Neural cell (in vitro differentiated cells): Measurements from ENCODE around the gene DCLK1. TPM values are rescaled to one million over a fixed set of nuclear protein-coding genes. Genes with fewer than 3 reads are reported as not detected.

Experiments used
- H2AFZ ChIP-seq: fragments of 200-600, 300-800 bp; sonication (generic), shearing (Covaris generic); 2 replicates; pipeline ENCODE4 v1.6.0; 2014; ENCODE audit warnings: low read depth, mild to moderate bottlenecking, antibody characterized with exemption, low read length, moderate library complexity
- H3F3A ChIP-seq: fragments of 200-600 bp; shearing (Covaris generic); 2 replicates; pipeline ENCODE4 v1.6.1; 2016; ENCODE audit warnings: mild to moderate bottlenecking, moderate library complexity, mixed read lengths, antibody characterized with exemption, low read length; ENCODE audit not compliant: insufficient read depth, poor library complexity, severe bottlenecking
- H3K27ac ChIP-seq: fragments of 200-600, 300-800 bp; sonication (generic), shearing (Covaris generic); 2 replicates; pipeline ENCODE4 v1.5.1; 2014; ENCODE audit warnings: mild to moderate bottlenecking, low read length, moderate library complexity
- H3K27me3 ChIP-seq: fragments of 300-800, 200-600 bp; sonication (generic), shearing (Covaris generic); 2 replicates; pipeline ENCODE4 v1.6.0; 2014; ENCODE audit warnings: mild to moderate bottlenecking, low read depth, low read length, moderate library complexity; ENCODE audit not compliant: insufficient read depth
- H3K36me3 ChIP-seq: fragments of 300-800, 200-600 bp; sonication (generic), shearing (Covaris generic); 2 replicates; pipeline ENCODE4 v1.5.1; 2014; ENCODE audit warnings: mild to moderate bottlenecking, antibody characterized with exemption, low read length, moderate library complexity; ENCODE audit not compliant: insufficient read depth
- H3K4me2 ChIP-seq: fragments of 300-800, 200-600 bp; sonication (generic), shearing (Covaris generic); 2 replicates; pipeline ENCODE4 v1.6.0; 2014; ENCODE audit warnings: mild to moderate bottlenecking, low read length
- H3K4me3 ChIP-seq: fragments of 300-800, 200-600 bp; sonication (generic), shearing (Covaris generic); 2 replicates; pipeline ENCODE4 v1.5.1; 2014; ENCODE audit warnings: mild to moderate bottlenecking, low read length, moderate library complexity
- H3K79me2 ChIP-seq: fragments of 200-600 bp; shearing (Covaris generic); replicated peaks from 2 replicates; pipeline ENCODE4 v1.6.0; 2014; ENCODE audit warnings: mild to moderate bottlenecking, low read length, moderate library complexity; ENCODE audit not compliant: insufficient read depth
- H3K9ac ChIP-seq: fragments of 300-800, 200-600 bp; sonication (generic), shearing (Covaris generic); 2 replicates; pipeline ENCODE4 v1.6.1; 2016; ENCODE audit warnings: mild to moderate bottlenecking, low read length, mixed read lengths
- H3K9me2 ChIP-seq: fragments of 200-600 bp; shearing (Covaris generic); 2 replicates; pipeline ENCODE4 v1.6.1; 2016; ENCODE audit warnings: mild to moderate bottlenecking, low read length, mixed read lengths; ENCODE audit not compliant: insufficient read depth
- H3K9me3 ChIP-seq: fragments of 200-600, 300-800 bp; sonication (generic), shearing (Covaris generic); 2 replicates; pipeline ENCODE4 v1.6.1; 2016; ENCODE audit warnings: mild to moderate bottlenecking, mixed run types, low read length, moderate library complexity, mixed read lengths
- H4K20me1 ChIP-seq: fragments of 200-600 bp; shearing (Covaris generic); 2 replicates; pipeline ENCODE4 v1.6.1; 2016; ENCODE audit warnings: mild to moderate bottlenecking, mixed run types; ENCODE audit not compliant: insufficient read depth
- CTCF ChIP-seq: fragments of 450-650 bp; IDR thresholded peaks from 2 replicates; pipeline ENCODE4 v1.5.1; 2014; ENCODE audit warnings: antibody characterized with exemption, mild to moderate bottlenecking, moderate library complexity; ENCODE audit not compliant: poor library complexity, severe bottlenecking
- EP300 ChIP-seq: fragments of 450-650 bp; conservative IDR thresholded peaks from 2 replicates; pipeline ENCODE4 v1.6.1; 2014; ENCODE audit warnings: antibody characterized with exemption, mild to moderate bottlenecking, moderate library complexity; ENCODE audit not compliant: poor library complexity, severe bottlenecking
- EZH2 ChIP-seq: fragments of 200-600, 300-800 bp; shearing (Covaris generic), sonication (generic); IDR thresholded peaks from 2 replicates; pipeline ENCODE4 v1.6.1; 2014; ENCODE audit warnings: antibody characterized with exemption, low read length, borderline replicate concordance, mild to moderate bottlenecking; ENCODE audit not compliant: insufficient read depth, poor library complexity, severe bottlenecking
- MXI1 ChIP-seq: fragments of 450-650 bp; conservative IDR thresholded peaks from 2 replicates; pipeline ENCODE4 v1.6.1; 2014; ENCODE audit warnings: antibody characterized with exemption, mild to moderate bottlenecking; ENCODE audit not compliant: poor library complexity, severe bottlenecking
- POLR2AphosphoS5 ChIP-seq: IDR thresholded peaks from 2 replicates; pipeline ENCODE4 v1.6.1; 2012
- RAD21 ChIP-seq: fragments of 450-650 bp; conservative IDR thresholded peaks from 2 replicates; pipeline ENCODE4 v1.6.1; 2014; ENCODE audit warnings: antibody characterized with exemption, mild to moderate bottlenecking, moderate library complexity
- REST ChIP-seq: IDR thresholded peaks from 2 replicates; pipeline ENCODE4 v1.6.1; 2012; ENCODE audit warnings: borderline replicate concordance
- SMC3 ChIP-seq: fragments of 450-650 bp; conservative IDR thresholded peaks from 2 replicates; pipeline ENCODE4 v1.6.1; 2014; ENCODE audit warnings: antibody characterized with exemption, mild to moderate bottlenecking, moderate library complexity; ENCODE audit not compliant: poor library complexity
- TAF1 ChIP-seq: IDR thresholded peaks from 2 replicates; pipeline ENCODE4 v1.6.1; 2012; ENCODE audit warnings: low read depth
- polyA plus RNA-seq: library from polyadenylated mRNA; depleted of rRNA; stranded (reverse); fragments of >200 nt; gene quantifications from 2 replicates; pipeline ENCODE4 v1.2.3, GENCODE V29; 2014

DCLK1 gene
- polyA plus RNA-seq, 1 donor from 2014 or later, result 124 TPM

DNA sequence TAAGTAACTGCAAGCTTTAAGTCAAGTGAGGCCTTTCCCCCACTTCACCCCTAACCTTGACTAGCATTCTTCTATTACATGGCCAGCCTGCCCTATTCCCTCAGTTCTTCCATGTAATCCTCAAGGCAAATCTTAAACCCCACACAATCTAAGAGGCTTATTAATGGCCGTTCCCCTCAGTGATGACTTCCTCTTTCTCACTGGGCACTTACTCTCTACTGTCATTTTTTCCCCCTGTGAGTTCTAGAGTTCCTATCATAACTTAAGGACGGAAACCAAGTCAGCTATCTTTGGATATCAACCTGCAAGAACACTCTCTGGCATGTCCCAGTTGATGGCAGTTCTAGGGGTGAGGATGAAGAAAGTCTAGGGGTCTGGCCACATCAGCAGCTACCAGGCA, 131.2 kb downstream of the DCLK1 start:
- H2AFZ ChIP-seq, result no peak overlapping the region
- no peak overlapping the region for H3K4me2 ChIP-seq
- H3K36me3 ChIP-seq, result no peaks in the 10 kb centered on the region
- H3K27me3 ChIP-seq, result no peaks in the 10 kb centered on the region
- peaks cover 16% of the 10 kb centered on the region for H3K79me2 ChIP-seq
- no peaks in the 10 kb centered on the region for H4K20me1 ChIP-seq
- H3K27ac ChIP-seq, result no peak overlapping the region
- no peak overlapping the region for H3K9ac ChIP-seq
- H3K9me2 ChIP-seq, result no peaks in the 10 kb centered on the region
- TF ChIP-seq POLR2AphosphoS5 (no peak), CTCF (no peak), REST (no peak), TAF1 (no peak), EZH2 (no peak), RAD21 (no peak), EP300 (no peak), SMC3 (no peak), MXI1 (no peak)
- no peak overlapping the region for H3K4me3 ChIP-seq
- no peaks in the 10 kb centered on the region for H3K9me3 ChIP-seq
- H3F3A ChIP-seq, result no peaks in the 10 kb centered on the region

GRCh38 chr13:35996360-35996759, 134.8 kb downstream of the DCLK1 start:
- Histone ChIP-seq H3K27ac (no peak overlapping the region), H3F3A (no peaks in the 10 kb centered on the region), H3K4me2 (no peak overlapping the region)

More at GRCh38 chr13:35996360-35996759, 134.8 kb downstream of the DCLK1 start:
- H3K4me3 ChIP-seq, result no peak overlapping the region
- no peak overlapping the region for H3K9ac ChIP-seq
- no peaks in the 10 kb centered on the region for H3K9me2 ChIP-seq
- no peaks in the 10 kb centered on the region for H4K20me1 ChIP-seq
- no peaks in the 10 kb centered on the region for H3K9me3 ChIP-seq
- TF ChIP-seq CTCF (no peak), TAF1 (no peak), EP300 (no peak), MXI1 (no peak), REST (no peak), POLR2AphosphoS5 (no peak), EZH2 (no peak), RAD21 (no peak), SMC3 (no peak)
- no peaks in the 10 kb centered on the region for H3K27me3 ChIP-seq
- H3K36me3 ChIP-seq, result no peaks in the 10 kb centered on the region
- H2AFZ ChIP-seq, result no peak overlapping the region
- H3K79me2 ChIP-seq, result peaks cover 16% of the 10 kb centered on the region
